K562 (cell line): ENCODE results near the gene MKNK1. TPM values are rescaled to one million over a fixed set of nuclear protein-coding genes. Genes with fewer than 3 reads are reported as not detected.
A peak's percentile ranks its signal among the peaks of the same experiment; 100 is the strongest.

Source experiments
- CBFB ChIP-seq: sonication (generic); formaldehyde crosslinking; IDR thresholded peaks from 2 replicates; pipeline ENCODE4 v1.4.0; 2020; ENCODE audit warnings: mild to moderate bottlenecking, missing genetic modification reagents
- ETS1 ChIP-seq: conservative IDR thresholded peaks from 2 replicates; pipeline ENCODE4 v1.6.1; 2011; ENCODE audit warnings: low read depth, mild to moderate bottlenecking, low read length; ENCODE audit not compliant: control insufficient read depth
- ETV5 ChIP-seq: sonication (generic); formaldehyde crosslinking; IDR thresholded peaks from 2 replicates; pipeline ENCODE4 v1.4.0; 2020; ENCODE audit warnings: low read depth, mild to moderate bottlenecking, missing genetic modification reagents
- HMGN3 ChIP-seq: IDR thresholded peaks from 2 replicates; pipeline ENCODE4 v1.6.1; 2011; ENCODE audit warnings: borderline replicate concordance, low read depth, mild to moderate bottlenecking, mixed read lengths, low read length; ENCODE audit not compliant: insufficient read length; ENCODE audit errors: extremely low read depth
- KLF10 ChIP-seq: fragments of 250-450 bp; sonication (Bioruptor Pico); IDR thresholded peaks from 2 replicates; pipeline ENCODE4 v1.6.1; 2021; ENCODE audit warnings: matching md5 sums
- MAFG ChIP-seq: fragments of 450-650 bp; conservative IDR thresholded peaks from 2 replicates; pipeline ENCODE4 v1.6.1; 2016; ENCODE audit warnings: missing genetic modification characterization, missing compliant biosample characterization
- MIER1 ChIP-seq: fragments of 450-650 bp; IDR thresholded peaks from 2 replicates; pipeline ENCODE4 v1.6.1; 2016; ENCODE audit warnings: antibody characterized with exemption, mild to moderate bottlenecking, low read depth
- POLR2AphosphoS2 ChIP-seq: IDR thresholded peaks from 2 replicates; pipeline ENCODE4 v1.6.1; 2012; ENCODE audit warnings: low read length, improper control_type of control experiment
- PYGO2 ChIP-seq: fragments of 450-650 bp; IDR thresholded peaks from 2 replicates; pipeline ENCODE4 v1.6.1; 2016; ENCODE audit warnings: mild to moderate bottlenecking, missing genetic modification characterization, moderate library complexity, missing compliant biosample characterization
- SAFB ChIP-seq: fragments of 200-400 bp; formaldehyde crosslinking; IDR thresholded peaks from 2 replicates; pipeline ENCODE4 v1.6.1; 2017; ENCODE audit warnings: low read depth, low read length, borderline replicate concordance
- ZC3H4 ChIP-seq: sonication (generic); formaldehyde crosslinking; IDR thresholded peaks from 2 replicates; pipeline ENCODE4 v1.9.0; 2021; ENCODE audit warnings: missing genetic modification reagents, borderline replicate concordance
- ZFPM2 ChIP-seq: fragments of 250-450 bp; sonication (Bioruptor Pico); IDR thresholded peaks from 2 replicates; pipeline ENCODE4 v1.5.1; 2022; ENCODE audit warnings: mild to moderate bottlenecking
- ZNF175 ChIP-seq: fragments of 200-800 bp; sonication (Bioruptor generic); IDR thresholded peaks from 2 replicates; pipeline ENCODE4 v1.6.1; 2016; ENCODE audit warnings: low read depth, mild to moderate bottlenecking, missing genetic modification characterization, missing compliant biosample characterization
- ZNF24 ChIP-seq: fragments of 450-650 bp; IDR thresholded peaks from 2 replicates; pipeline ENCODE4 v1.6.1; 2016
- ZNF274 ChIP-seq: IDR thresholded peaks from 2 replicates; pipeline ENCODE4 v1.6.1; 2011; ENCODE audit warnings: low read depth, mild to moderate bottlenecking, low read length, moderate library complexity, borderline replicate concordance
- ZNF518B ChIP-seq: fragments of 250-450 bp; sonication (Bioruptor Pico); IDR thresholded peaks from 2 replicates; pipeline ENCODE4 v1.5.0; 2021; ENCODE audit warnings: mild to moderate bottlenecking, moderate library complexity
- ZNF695 ChIP-seq: fragments of 450-650 bp; formaldehyde crosslinking; IDR thresholded peaks from 2 replicates; pipeline ENCODE4 v1.4.0; 2020; ENCODE audit warnings: mild to moderate bottlenecking, moderate library complexity
- polyA plus RNA-seq, 8 experiments: library from polyadenylated mRNA; depleted of rRNA in 4 of 8; stranded (reverse) in 5 of 8; unstranded in 3 of 8; fragments of >200 nt; fragmentation: Nextera tagmentation in 2 of 8; fragmentation: Illumina TruSeq in 1 of 8; extraction: Ambion mirVana in 2 of 8; extraction: Trizol in 1 of 8; gene quantifications; 2 replicates each; pipeline versions ENCODE4 v1.2.1 to v1.2.3, GENCODE V29; 2011 to 2014; ENCODE audit warnings: inconsistent platforms in 1 of 8, missing spikeins in 1 of 8
- total RNA-seq, 7 experiments: library from RNA; depleted of rRNA in 6 of 7; stranded (reverse); fragments of >200 nt in 6 of 7; fragmentation: Illumina TruSeq in 2 of 7; extraction: Trizol in 2 of 7; gene quantifications; 2 replicates each; pipeline versions ENCODE4 v1.2.1 to v1.2.3, GENCODE V29; 2011 to 2021; ENCODE audit warnings: low replicate concordance in 1 of 7
- TF ChIP-seq, protein P1 (sequence below): fragments of 450-650 bp; IDR thresholded peaks from 2 replicates; pipeline ENCODE4 v1.7.0; 2016; ENCODE audit warnings: borderline replicate concordance

The MKNK1 gene
- total and polyA plus RNA-seq, 9 of the 15 experiments (the other 6 are each of a cell fraction or from before 2014, with no cell fraction given) = 27.7 to 51.3 (median 43.7) TPM

- TF ChIP-seq, protein P1, sequence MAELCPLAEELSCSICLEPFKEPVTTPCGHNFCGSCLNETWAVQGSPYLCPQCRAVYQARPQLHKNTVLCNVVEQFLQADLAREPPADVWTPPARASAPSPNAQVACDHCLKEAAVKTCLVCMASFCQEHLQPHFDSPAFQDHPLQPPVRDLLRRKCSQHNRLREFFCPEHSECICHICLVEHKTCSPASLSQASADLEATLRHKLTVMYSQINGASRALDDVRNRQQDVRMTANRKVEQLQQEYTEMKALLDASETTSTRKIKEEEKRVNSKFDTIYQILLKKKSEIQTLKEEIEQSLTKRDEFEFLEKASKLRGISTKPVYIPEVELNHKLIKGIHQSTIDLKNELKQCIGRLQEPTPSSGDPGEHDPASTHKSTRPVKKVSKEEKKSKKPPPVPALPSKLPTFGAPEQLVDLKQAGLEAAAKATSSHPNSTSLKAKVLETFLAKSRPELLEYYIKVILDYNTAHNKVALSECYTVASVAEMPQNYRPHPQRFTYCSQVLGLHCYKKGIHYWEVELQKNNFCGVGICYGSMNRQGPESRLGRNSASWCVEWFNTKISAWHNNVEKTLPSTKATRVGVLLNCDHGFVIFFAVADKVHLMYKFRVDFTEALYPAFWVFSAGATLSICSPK = no peak
- 0 out of 2 replicates have a peak, but pooled peaks have one; percentile 21 for TF ChIP-seq MIER1
- no peak for TF ChIP-seq ZNF518B
- TF ChIP-seq PYGO2 (tag) = peak; percentile 61; the same call in 1 of the 2 replicates
- peak; percentile 88 for TF ChIP-seq ETV5 (CRISPR knock-in tag)
- TF ChIP-seq ZC3H4 (CRISPR knock-in tag) = no peak
- TF ChIP-seq ZNF175 = peak; percentile 79
- no peak; the same call in none of the 2 replicates for TF ChIP-seq MAFG (tag)
- peak; percentile 99 for TF ChIP-seq HMGN3
- TF ChIP-seq ETS1 = peak; percentile 78
- no peak for TF ChIP-seq KLF10 (CRISPR knock-in tag)
- peak; percentile 49; the same call in 1 of the 2 replicates for TF ChIP-seq ZNF274
- no peak for TF ChIP-seq CBFB (CRISPR knock-in tag)
- no peak for TF ChIP-seq ZNF695 (CRISPR knock-in tag)
- no peak for TF ChIP-seq SAFB
- peak; percentile 45; the same call in 1 of the 2 replicates for TF ChIP-seq ZNF24
- TF ChIP-seq POLR2AphosphoS2 = no peak
- no peak for TF ChIP-seq ZFPM2 (CRISPR knock-in tag)
Observed at GRCh38 chr1:46522184-46522968, 81.7 kb downstream of the MKNK1 start (continued).
